ENCODE results near the gene KRT28.
A peak's percentile ranks its signal among the peaks of the same experiment; 100 is the strongest.

The KRT28 gene

DNA sequence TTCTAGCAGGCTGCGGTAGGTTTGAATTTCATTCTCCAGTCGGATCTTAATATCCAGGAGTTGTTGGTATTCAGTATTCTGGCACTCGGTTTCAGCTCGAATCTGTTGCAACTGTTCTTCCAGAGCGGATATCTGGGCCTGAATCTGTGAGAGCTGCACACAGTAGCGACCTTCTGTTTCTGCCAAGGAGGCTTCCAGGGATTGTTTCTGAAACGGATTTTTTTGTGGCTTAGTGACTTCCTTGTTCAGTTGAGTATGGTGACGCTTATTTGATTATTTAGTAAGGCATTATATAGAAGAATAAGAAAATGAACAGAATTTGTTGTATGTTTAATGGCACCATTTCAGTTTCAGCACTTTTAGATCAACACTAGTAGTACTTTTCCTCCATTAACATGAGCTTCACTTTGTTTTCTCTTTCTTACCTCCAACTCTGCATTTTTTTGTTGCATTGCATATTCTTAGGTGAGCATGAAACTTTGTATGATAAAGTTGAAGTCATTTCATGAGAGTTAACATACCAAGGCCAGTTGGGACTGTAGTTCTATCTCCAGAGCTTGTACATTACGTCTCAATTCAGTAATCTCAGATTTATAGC lies 19.9 kb upstream of the KRT28 start:
- TF ChIP-seq SIN3A (IDR thresholded peaks at IDR 0.05; ENCODE audit: borderline replicate concordance, insufficient read depth, low read length) (no peak), POLR2AphosphoS5 (IDR thresholded peaks at IDR 0.05; ENCODE audit: low read depth, low read length) (no peak), FOXP2 (optimal IDR thresholded peaks at IDR 0.05; ENCODE audit: borderline replicate concordance, extremely low read depth, extremely low read length, insufficient read depth) (no peak), TAF1 (IDR thresholded peaks at IDR 0.05; ENCODE audit: borderline replicate concordance, insufficient read depth, low read length) (no peak)
- TF ChIP-seq, protein P1, sequence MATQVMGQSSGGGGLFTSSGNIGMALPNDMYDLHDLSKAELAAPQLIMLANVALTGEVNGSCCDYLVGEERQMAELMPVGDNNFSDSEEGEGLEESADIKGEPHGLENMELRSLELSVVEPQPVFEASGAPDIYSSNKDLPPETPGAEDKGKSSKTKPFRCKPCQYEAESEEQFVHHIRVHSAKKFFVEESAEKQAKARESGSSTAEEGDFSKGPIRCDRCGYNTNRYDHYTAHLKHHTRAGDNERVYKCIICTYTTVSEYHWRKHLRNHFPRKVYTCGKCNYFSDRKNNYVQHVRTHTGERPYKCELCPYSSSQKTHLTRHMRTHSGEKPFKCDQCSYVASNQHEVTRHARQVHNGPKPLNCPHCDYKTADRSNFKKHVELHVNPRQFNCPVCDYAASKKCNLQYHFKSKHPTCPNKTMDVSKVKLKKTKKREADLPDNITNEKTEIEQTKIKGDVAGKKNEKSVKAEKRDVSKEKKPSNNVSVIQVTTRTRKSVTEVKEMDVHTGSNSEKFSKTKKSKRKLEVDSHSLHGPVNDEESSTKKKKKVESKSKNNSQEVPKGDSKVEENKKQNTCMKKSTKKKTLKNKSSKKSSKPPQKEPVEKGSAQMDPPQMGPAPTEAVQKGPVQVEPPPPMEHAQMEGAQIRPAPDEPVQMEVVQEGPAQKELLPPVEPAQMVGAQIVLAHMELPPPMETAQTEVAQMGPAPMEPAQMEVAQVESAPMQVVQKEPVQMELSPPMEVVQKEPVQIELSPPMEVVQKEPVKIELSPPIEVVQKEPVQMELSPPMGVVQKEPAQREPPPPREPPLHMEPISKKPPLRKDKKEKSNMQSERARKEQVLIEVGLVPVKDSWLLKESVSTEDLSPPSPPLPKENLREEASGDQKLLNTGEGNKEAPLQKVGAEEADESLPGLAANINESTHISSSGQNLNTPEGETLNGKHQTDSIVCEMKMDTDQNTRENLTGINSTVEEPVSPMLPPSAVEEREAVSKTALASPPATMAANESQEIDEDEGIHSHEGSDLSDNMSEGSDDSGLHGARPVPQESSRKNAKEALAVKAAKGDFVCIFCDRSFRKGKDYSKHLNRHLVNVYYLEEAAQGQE (IDR thresholded peaks at IDR 0.05; ENCODE audit: insufficient read depth in 1 of 2, low read depth in 2 of 2, low read length in 2 of 2), result no peak

DNA sequence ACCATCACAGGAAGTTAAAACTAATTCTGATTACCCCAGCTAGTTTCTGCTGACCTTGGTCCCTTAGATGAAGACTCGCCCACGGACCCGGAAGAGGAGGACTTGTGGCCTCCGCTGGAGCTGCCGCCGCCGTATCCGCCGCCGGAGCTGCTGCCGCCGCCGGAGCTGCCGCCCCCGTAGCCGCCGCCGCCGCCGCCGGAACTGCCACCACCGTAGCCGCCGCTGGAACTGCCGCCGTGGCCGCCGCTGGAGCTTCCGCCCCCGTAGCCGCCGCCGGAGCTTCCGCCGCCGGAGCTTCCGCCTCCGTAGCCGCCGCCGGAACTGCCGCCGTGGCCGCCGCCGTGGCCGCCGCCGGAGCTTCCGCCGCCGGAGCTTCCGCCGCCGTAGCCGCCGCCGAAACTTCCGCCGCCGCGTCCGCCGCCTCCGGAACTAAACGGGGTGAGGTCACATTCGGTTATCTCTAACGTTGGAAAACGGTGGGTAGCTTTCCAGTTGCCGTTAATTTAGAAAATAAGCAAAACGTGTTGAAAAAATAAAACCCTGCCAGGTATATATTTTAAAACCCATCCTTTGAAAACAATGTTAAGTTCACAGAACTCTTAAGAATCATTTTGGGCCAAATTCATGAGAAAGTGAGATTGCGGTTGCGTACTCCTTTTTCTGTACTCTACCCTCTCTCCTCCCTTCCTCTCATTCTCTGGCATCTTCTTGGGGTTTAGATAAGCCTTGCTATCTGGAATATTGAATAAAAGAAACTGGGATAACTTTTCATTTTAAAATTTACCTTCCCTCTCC lies 19.2 kb upstream of the KRT28 start:
- TF ChIP-seq, protein P1 (IDR thresholded peaks at IDR 0.05; ENCODE audit: insufficient read depth in 1 of 2, low read depth in 2 of 2, low read length in 2 of 2), result no peak
- TF ChIP-seq POLR2AphosphoS5 (IDR thresholded peaks at IDR 0.05; ENCODE audit: low read depth, low read length) (peak; percentile 64), FOXP2 (optimal IDR thresholded peaks at IDR 0.05; ENCODE audit: borderline replicate concordance, extremely low read depth, extremely low read length, insufficient read depth) (no peak), SIN3A (IDR thresholded peaks at IDR 0.05; ENCODE audit: borderline replicate concordance, insufficient read depth, low read length) (no peak), TAF1 (IDR thresholded peaks at IDR 0.05; ENCODE audit: borderline replicate concordance, insufficient read depth, low read length) (0 out of 2 replicates have a peak, but pooled peaks have one; percentile 22)

DNA sequence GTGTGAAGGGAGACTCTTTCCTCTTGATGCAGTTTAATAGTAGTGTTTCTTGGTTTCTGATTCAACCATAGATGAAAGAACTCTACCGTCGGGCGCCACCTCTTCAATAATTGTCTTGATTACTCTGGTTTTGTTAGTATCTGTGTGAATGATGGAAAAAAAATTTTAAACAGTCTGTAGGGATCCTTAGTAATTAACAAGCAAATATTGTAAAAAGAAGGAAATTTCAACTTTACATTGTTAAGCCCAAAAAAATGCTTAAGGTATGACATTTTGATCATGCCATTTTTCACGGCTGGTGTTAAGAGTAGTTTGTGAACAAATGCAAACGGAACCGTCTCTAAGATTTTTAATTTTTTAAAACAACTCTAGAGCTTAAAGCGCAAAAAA lies 18.6 kb upstream of the KRT28 start:
- TF ChIP-seq SIN3A (IDR thresholded peaks at IDR 0.05; ENCODE audit: borderline replicate concordance, insufficient read depth, low read length), result no peak
- TF ChIP-seq FOXP2 (optimal IDR thresholded peaks at IDR 0.05; ENCODE audit: borderline replicate concordance, extremely low read depth, extremely low read length, insufficient read depth), result no peak
- no peak for TF ChIP-seq TAF1 (IDR thresholded peaks at IDR 0.05; ENCODE audit: borderline replicate concordance, insufficient read depth, low read length)
- TF ChIP-seq POLR2AphosphoS5 (IDR thresholded peaks at IDR 0.05; ENCODE audit: low read depth, low read length), result no peak
- TF ChIP-seq, protein P1 (IDR thresholded peaks at IDR 0.05; ENCODE audit: insufficient read depth in 1 of 2, low read depth in 2 of 2, low read length in 2 of 2), result no peak

DNA sequence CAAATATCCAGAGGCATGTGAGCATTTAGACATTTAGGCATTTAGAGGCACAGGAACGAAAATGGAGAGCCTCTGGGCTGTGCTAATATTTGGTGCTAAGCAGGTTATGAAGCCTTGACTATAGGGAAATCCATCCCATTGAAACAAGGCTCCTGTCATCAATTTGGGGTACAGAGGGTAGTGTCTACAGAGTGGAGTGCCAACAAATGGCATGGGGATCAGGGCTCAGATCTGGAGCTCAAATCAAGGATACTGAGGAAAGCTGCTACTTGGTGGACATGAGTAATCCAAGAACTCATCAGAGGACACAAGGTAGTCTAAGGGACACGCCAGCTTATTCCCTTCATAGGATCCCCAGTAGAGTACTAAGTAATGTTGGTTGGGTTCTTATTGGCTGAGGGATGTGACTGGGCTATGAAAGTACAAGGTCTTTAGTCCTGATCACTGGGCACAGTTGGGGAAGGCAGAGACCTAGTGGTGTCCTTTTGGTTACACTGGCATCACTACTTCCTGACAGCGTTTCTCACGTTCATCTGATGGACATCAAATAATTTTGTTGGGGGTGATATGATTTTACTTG lies 17.4 kb upstream of the KRT28 start:
- TF ChIP-seq SIN3A (IDR thresholded peaks at IDR 0.05; ENCODE audit: borderline replicate concordance, insufficient read depth, low read length) (no peak), TAF1 (IDR thresholded peaks at IDR 0.05; ENCODE audit: borderline replicate concordance, insufficient read depth, low read length) (no peak), POLR2AphosphoS5 (IDR thresholded peaks at IDR 0.05; ENCODE audit: low read depth, low read length) (no peak), FOXP2 (optimal IDR thresholded peaks at IDR 0.05; ENCODE audit: borderline replicate concordance, extremely low read depth, extremely low read length, insufficient read depth) (no peak)
- TF ChIP-seq, protein P1 (IDR thresholded peaks at IDR 0.05; ENCODE audit: insufficient read depth in 1 of 2, low read depth in 2 of 2, low read length in 2 of 2), result no peak

Data from PFSK-1 (cell line).